Measurements from ENCODE around the gene PCDHGA5.

PCDHGA5 gene

DNA sequence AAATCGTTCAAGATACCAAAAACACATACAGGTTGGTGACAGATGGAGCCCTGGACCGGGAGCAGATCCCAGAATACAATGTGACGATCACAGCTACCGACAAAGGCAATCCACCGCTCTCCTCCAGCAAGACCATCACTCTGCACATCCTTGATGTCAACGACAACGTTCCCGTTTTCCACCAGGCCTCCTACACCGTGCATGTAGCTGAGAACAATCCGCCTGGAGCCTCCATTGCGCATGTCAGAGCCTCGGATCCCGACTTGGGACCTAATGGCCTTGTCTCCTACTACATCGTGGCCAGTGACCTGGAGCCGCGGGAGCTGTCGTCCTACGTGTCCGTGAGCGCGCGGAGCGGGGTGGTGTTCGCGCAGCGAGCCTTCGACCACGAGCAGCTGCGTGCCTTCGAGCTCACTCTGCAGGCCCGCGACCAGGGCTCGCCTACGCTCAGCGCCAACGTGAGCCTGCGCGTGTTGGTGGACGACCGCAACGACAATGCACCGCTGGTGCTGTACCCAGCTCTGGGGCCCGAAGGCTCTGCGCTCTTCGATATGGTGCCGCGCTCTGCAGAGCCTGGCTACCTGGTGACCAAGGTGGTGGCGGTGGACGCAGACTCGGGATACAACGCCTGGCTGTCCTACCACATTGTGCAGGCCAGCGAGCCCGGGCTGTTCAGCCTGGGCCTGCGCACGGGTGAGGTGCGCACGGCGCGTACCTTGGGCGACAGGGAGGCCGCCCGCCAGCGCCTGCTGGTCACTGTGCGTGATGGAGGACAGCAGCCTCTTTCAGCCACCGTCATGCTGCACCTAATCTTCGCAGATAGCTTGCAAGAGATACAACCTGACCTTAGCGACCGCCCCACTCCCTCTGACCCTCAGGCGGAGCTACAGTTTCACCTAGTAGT, 7.9 kb downstream of the PCDHGA5 start:
- H3K9ac ChIP-seq (ENCODE audit: low read depth, low read length, poor library complexity): no peak overlapping the region
- H3K27ac ChIP-seq (replicated peaks; ENCODE audit: low read length): no peak overlapping the region
- H3K18ac ChIP-seq (ENCODE audit: low read length): no peak overlapping the region
- H2BK12ac ChIP-seq (ENCODE audit: low read length): no peak overlapping the region
- DNase-seq (ENCODE audit: low spot score): no peak
- H3K4ac ChIP-seq (ENCODE audit: low read length): peak overlapping the region; percentile 76
- peak overlapping the region; percentile 75 for H3K23ac ChIP-seq (ENCODE audit: low read depth, low read length, poor library complexity)
- peaks cover 0 to 1% of the 10 kb centered on the region in 2 donors for H3K36me3 ChIP-seq (replicated peaks in 1 of 2; ENCODE audit: control insufficient read depth in 2 of 2, insufficient read depth in 2 of 2, low read length in 2 of 2)
- H2AK5ac ChIP-seq (ENCODE audit: low read depth, low read length): no peak overlapping the region
- no peak overlapping the region for H2AFZ ChIP-seq (ENCODE audit: low read length)
- H2BK5ac ChIP-seq (ENCODE audit: low read length): no peak overlapping the region
- H3K4me1 ChIP-seq (ENCODE audit: control insufficient read depth in 2 of 2, insufficient read depth in 1 of 2, low read depth in 1 of 2, low read length in 2 of 2): no peaks in the 10 kb centered on the region
- H3K14ac ChIP-seq (ENCODE audit: low read length): peak overlapping the region; percentile 56
- no peak overlapping the region for H4K91ac ChIP-seq (ENCODE audit: low read depth, low read length, poor library complexity)
- no peak overlapping the region for H2BK120ac ChIP-seq (ENCODE audit: low read depth, low read length)
- whole genome bisulfite sequencing, 2 donors (ENCODE audit: extremely low coverage in 2 of 2, insufficient read length in 2 of 2, insufficient replicate concordance in 1 of 2): no CpG with 5 or more reads among the region's 69 CpGs
- peak overlapping the region; percentile 65 for H4K8ac ChIP-seq (ENCODE audit: low read depth, low read length)
- H3K4me3 ChIP-seq (ENCODE audit: low read length in 2 of 2): peak overlapping the region in 1 of 2 donors; percentile 12
- H3K4me2 ChIP-seq (ENCODE audit: insufficient read depth, low read length, poor library complexity, severe bottlenecking): no peak overlapping the region
- H3K79me1 ChIP-seq (ENCODE audit: low read depth, low read length): no peaks in the 10 kb centered on the region
- H3K9me3 ChIP-seq (replicated peaks in 1 of 2; ENCODE audit: control insufficient read depth in 2 of 2, insufficient read depth in 1 of 2, low read depth in 1 of 2, low read length in 2 of 2): peaks cover 36 to 42% of the 10 kb centered on the region in 2 donors
- H2BK15ac ChIP-seq (ENCODE audit: low read length): no peak overlapping the region
- H3K27me3 ChIP-seq (ENCODE audit: control insufficient read depth in 3 of 3, insufficient read depth in 3 of 3, low read depth in 1 of 3, low read length in 3 of 3): no peaks in the 10 kb centered on the region

DNA sequence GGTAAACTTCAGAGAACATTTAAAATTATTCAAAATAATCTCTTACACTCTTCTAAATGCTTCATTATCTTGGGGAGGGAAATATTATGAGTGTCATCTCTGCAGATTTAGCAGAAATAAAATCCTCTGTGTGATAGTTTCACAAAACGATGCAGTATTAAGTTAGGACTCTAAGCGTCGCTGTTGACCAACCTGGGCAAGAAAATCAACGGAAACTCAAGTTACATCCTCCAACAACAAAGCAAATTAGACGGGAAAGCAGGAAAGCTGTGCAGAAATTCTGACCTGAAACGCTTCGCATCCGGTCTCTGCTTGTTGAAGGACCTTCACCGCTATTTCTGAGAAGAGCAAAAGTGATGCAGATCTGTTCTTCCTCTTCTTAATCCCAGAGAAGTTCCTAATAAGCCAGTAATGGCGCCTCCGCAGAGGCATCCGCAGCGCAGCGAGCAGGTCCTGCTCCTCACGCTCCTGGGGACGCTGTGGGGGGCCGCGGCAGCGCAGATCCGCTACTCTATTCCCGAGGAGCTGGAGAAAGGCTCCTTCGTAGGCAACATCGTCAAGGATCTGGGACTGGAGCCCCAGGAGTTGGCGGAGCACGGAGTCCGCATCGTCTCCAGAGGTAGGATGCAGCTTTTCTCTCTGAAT, 9.8 kb downstream of the PCDHGA5 start, which contains the start of gene PCDHGA6:
Gene PCDHGA6 (plus strand): TSS at position 219 of the 645 bp plus-strand sequence. CDS start 193 bp downstream, at position 412.
- no peak within 1 kb of the TSS for H2AK5ac ChIP-seq (ENCODE audit: low read depth, low read length)
- no peaks in the 10 kb centered on the region for H3K4me1 ChIP-seq (ENCODE audit: control insufficient read depth in 2 of 2, insufficient read depth in 1 of 2, low read depth in 1 of 2, low read length in 2 of 2)
- no peak for DNase-seq (ENCODE audit: low spot score)
- H2BK120ac ChIP-seq (ENCODE audit: low read depth, low read length): no peak within 1 kb of the TSS
- H3K27ac ChIP-seq (replicated peaks; ENCODE audit: low read length): no peak within 1 kb of the TSS
- no peak within 1 kb of the TSS for H3K4me3 ChIP-seq (ENCODE audit: low read length in 2 of 2)
- H2BK12ac ChIP-seq (ENCODE audit: low read length): no peak within 1 kb of the TSS
- no peaks in the 10 kb centered on the region for H3K79me1 ChIP-seq (ENCODE audit: low read depth, low read length)
- H2AFZ ChIP-seq (ENCODE audit: low read length): no peak within 1 kb of the TSS
- no CpG with 5 or more reads among the region's 27 CpGs for WGBS, 2 donors (ENCODE audit: extremely low coverage in 2 of 2, insufficient read length in 2 of 2, insufficient replicate concordance in 1 of 2)
- no peak within 1 kb of the TSS for H3K23ac ChIP-seq (ENCODE audit: low read depth, low read length, poor library complexity)
- H2BK5ac ChIP-seq (ENCODE audit: low read length): no peak within 1 kb of the TSS
- no peaks in the 10 kb centered on the region for H3K27me3 ChIP-seq (ENCODE audit: control insufficient read depth in 3 of 3, insufficient read depth in 3 of 3, low read depth in 1 of 3, low read length in 3 of 3)
- no peak within 1 kb of the TSS for H4K91ac ChIP-seq (ENCODE audit: low read depth, low read length, poor library complexity)
- peaks cover 0 to 1% of the 10 kb centered on the region in 2 donors for H3K36me3 ChIP-seq (replicated peaks in 1 of 2; ENCODE audit: control insufficient read depth in 2 of 2, insufficient read depth in 2 of 2, low read length in 2 of 2)
- no peak within 1 kb of the TSS for H3K4me2 ChIP-seq (ENCODE audit: insufficient read depth, low read length, poor library complexity, severe bottlenecking)
- H3K18ac ChIP-seq (ENCODE audit: low read length): no peak within 1 kb of the TSS
- no peak within 1 kb of the TSS for H2BK15ac ChIP-seq (ENCODE audit: low read length)
- no peak within 1 kb of the TSS for H3K9ac ChIP-seq (ENCODE audit: low read depth, low read length, poor library complexity)
- H3K4ac ChIP-seq (ENCODE audit: low read length): no peak within 1 kb of the TSS
- H3K14ac ChIP-seq (ENCODE audit: low read length): peak within 1 kb of the TSS; percentile 21
- H4K8ac ChIP-seq (ENCODE audit: low read depth, low read length): no peak within 1 kb of the TSS
- peaks cover 39 to 42% of the 10 kb centered on the region in 2 donors for H3K9me3 ChIP-seq (replicated peaks in 1 of 2; ENCODE audit: control insufficient read depth in 2 of 2, insufficient read depth in 1 of 2, low read depth in 1 of 2, low read length in 2 of 2)

GRCh38 chr5:141374627-141375026, 10.7 kb downstream of the PCDHGA5 start:
- Histone ChIP-seq H3K4ac (ENCODE audit: low read length) (no peak overlapping the region), H3K36me3 (replicated peaks in 1 of 2; ENCODE audit: control insufficient read depth in 2 of 2, insufficient read depth in 2 of 2, low read length in 2 of 2) (peaks cover 0 to 1% of the 10 kb centered on the region in 2 donors), H2BK5ac (ENCODE audit: low read length) (no peak overlapping the region), H2BK120ac (ENCODE audit: low read depth, low read length) (no peak overlapping the region), H4K8ac (ENCODE audit: low read depth, low read length) (no peak overlapping the region), H3K27me3 (ENCODE audit: control insufficient read depth in 3 of 3, insufficient read depth in 3 of 3, low read depth in 1 of 3, low read length in 3 of 3) (no peaks in the 10 kb centered on the region), H2AK5ac (ENCODE audit: low read depth, low read length) (no peak overlapping the region), H3K18ac (ENCODE audit: low read length) (no peak overlapping the region), H2BK15ac (ENCODE audit: low read length) (no peak overlapping the region), H3K9ac (ENCODE audit: low read depth, low read length, poor library complexity) (no peak overlapping the region), H3K9me3 (replicated peaks in 1 of 2; ENCODE audit: control insufficient read depth in 2 of 2, insufficient read depth in 1 of 2, low read depth in 1 of 2, low read length in 2 of 2) (peaks cover 39 to 42% of the 10 kb centered on the region in 2 donors), H3K4me2 (ENCODE audit: insufficient read depth, low read length, poor library complexity, severe bottlenecking) (no peak overlapping the region), H3K23ac (ENCODE audit: low read depth, low read length, poor library complexity) (no peak overlapping the region), H4K91ac (ENCODE audit: low read depth, low read length, poor library complexity) (no peak overlapping the region), H3K4me3 (ENCODE audit: low read length in 2 of 2) (no peak overlapping the region), H2AFZ (ENCODE audit: low read length) (no peak overlapping the region), H3K79me1 (ENCODE audit: low read depth, low read length) (no peaks in the 10 kb centered on the region), H3K27ac (replicated peaks; ENCODE audit: low read length) (no peak overlapping the region), H3K14ac (ENCODE audit: low read length) (no peak overlapping the region), H2BK12ac (ENCODE audit: low read length) (no peak overlapping the region), H3K4me1 (ENCODE audit: control insufficient read depth in 2 of 2, insufficient read depth in 1 of 2, low read depth in 1 of 2, low read length in 2 of 2) (no peaks in the 10 kb centered on the region)
- no peak for DNase-seq (ENCODE audit: low spot score)
- WGBS, 2 donors (ENCODE audit: extremely low coverage in 2 of 2, insufficient read length in 2 of 2, insufficient replicate concordance in 1 of 2): no CpG with 5 or more reads among the region's 14 CpGs

Data from neuronal stem cell (in vitro differentiated cells).